Dedifferentiated amniotic fluid mesenchymal stem cell (primary cell): Measurements from ENCODE around the gene DNAJC15.

Experiments used
- DNase-seq: peaks from one replicate; pipeline ENCODE4 v3.0.0-alpha.2; 2016; ENCODE audit errors: extremely low spot score

Gene DNAJC15

DNA sequence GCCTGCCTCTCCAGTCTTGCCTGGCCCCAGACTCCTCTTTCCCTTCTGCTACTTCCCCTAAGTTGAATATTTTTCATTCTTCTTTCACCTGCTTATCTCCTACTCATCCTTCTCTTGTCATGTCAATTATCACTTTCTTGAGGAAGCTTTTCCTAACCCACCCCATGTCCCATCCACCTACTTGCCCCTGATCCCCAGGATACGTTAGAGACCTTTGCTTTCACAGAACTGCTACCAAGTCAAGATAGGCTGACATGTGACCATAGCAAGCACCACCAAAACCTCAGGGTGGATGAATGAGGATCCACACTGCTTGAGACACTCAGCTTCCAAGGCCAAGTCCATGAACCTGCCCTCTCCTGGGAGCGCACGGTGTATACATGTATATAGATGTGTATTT, 131.5 kb downstream of the DNAJC15 start:
- DNase-seq = no peak

- DNase-seq = no peak
Observed at GRCh38 chr13:43156916-43157315, 133.5 kb downstream of the DNAJC15 start.

DNA sequence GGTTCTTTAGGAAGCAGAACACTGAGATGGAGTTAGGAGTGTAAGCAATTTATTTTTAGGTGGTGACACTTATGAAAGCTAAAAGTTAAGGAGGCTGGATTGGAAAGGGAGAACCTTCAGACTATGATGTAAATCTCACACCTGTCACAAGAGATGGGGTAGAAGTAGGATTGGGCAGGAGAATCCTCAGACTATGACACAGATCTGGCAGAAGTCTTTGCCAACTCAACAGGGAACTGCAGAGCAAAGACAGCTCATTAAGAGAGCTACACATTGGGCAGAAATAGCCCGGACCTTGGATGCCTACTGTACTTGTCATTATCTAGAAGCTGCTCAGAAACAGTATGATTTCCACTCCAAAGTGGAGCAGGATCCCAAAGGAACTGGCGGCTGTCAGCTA, 134.4 kb downstream of the DNAJC15 start:
- no peak for DNase-seq

- DNase-seq = no peak
Observed at GRCh38 chr13:43158516-43158915, 135.1 kb downstream of the DNAJC15 start.

- peak; percentile 56 for DNase-seq
Observed at GRCh38 chr13:43159026-43159461, 135.7 kb downstream of the DNAJC15 start.
